Upper lobe of left lung (tissue), 4 donors: ENCODE data around the gene SC5D.

ENCODE experiments used
- POLR2AphosphoS5 ChIP-seq, 2 donors: sonication (generic); formaldehyde crosslinking; IDR thresholded peaks; one replicate each; pipeline ENCODE4 v1.5.1; 2017; ENCODE audit warnings: antibody characterized with exemption in 2 of 2
- TF ChIP-seq, protein P1 (sequence below), 6 experiments: fragments of 450-650 bp in 4 of 6; fragments of 200-600 bp in 2 of 6; sonication (generic) in 2 of 6; IDR thresholded peaks; one replicate each; pipeline ENCODE4 v1.5.1; 2016 to 2019; ENCODE audit warnings: antibody characterized with exemption in 6 of 6

- no peak for TF ChIP-seq POLR2AphosphoS5 (IDR thresholded peaks at IDR 0.05)
- TF ChIP-seq, protein P1, sequence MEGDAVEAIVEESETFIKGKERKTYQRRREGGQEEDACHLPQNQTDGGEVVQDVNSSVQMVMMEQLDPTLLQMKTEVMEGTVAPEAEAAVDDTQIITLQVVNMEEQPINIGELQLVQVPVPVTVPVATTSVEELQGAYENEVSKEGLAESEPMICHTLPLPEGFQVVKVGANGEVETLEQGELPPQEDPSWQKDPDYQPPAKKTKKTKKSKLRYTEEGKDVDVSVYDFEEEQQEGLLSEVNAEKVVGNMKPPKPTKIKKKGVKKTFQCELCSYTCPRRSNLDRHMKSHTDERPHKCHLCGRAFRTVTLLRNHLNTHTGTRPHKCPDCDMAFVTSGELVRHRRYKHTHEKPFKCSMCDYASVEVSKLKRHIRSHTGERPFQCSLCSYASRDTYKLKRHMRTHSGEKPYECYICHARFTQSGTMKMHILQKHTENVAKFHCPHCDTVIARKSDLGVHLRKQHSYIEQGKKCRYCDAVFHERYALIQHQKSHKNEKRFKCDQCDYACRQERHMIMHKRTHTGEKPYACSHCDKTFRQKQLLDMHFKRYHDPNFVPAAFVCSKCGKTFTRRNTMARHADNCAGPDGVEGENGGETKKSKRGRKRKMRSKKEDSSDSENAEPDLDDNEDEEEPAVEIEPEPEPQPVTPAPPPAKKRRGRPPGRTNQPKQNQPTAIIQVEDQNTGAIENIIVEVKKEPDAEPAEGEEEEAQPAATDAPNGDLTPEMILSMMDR (IDR thresholded peaks at IDR 0.05) = no peak
Measured at GRCh38 chr11:121265586-121265985, 27.0 kb upstream of the SC5D start.
